Uterus (tissue), 4 donors: ENCODE measurements around the gene SUPT6H. TPM values are rescaled to one million over a fixed set of nuclear protein-coding genes. Genes with fewer than 3 reads are reported as not detected.
A peak's percentile ranks its signal among the peaks of the same experiment; 100 is the strongest.
"Not testable (repeated sequence)": the region's sequence is repeated elsewhere in the genome, so short reads cannot be mapped to it uniquely, and the experiment has no call there.

ENCODE experiments used
- DNase-seq, 2 donors: peaks; one replicate each; pipeline ENCODE4 v3.0.0-alpha.2; 2019 to 2020
- H3K27ac ChIP-seq, 2 donors: fragments of 200-600 bp; sonication (generic); 1 replicate in 1 of 2; 2 replicates in 1 of 2; pipeline ENCODE4 v1.5.1; 2016 to 2018
- H3K27me3 ChIP-seq, 2 donors: fragments of 200-600 bp; sonication (generic); one replicate each; pipeline ENCODE4 v1.5.1; 2018 to 2019; ENCODE audit warnings: control low read depth in 1 of 2
- H3K36me3 ChIP-seq, 2 donors: fragments of 200-600 bp; sonication (generic); one replicate each; pipeline ENCODE4 v1.5.1; 2019; ENCODE audit warnings: control low read depth in 1 of 2
- H3K4me1 ChIP-seq, 2 donors: fragments of 200-600 bp; sonication (generic); one replicate each; pipeline ENCODE4 v1.5.1; 2018 to 2019; ENCODE audit warnings: control low read depth in 1 of 2
- H3K4me3 ChIP-seq, 2 donors: fragments of 200-600 bp; sonication (generic); 1 replicate in 1 of 2; 2 replicates in 1 of 2; pipeline ENCODE4 v1.5.1; 2018 to 2019; ENCODE audit warnings: mild to moderate bottlenecking in 1 of 2
- H3K9me3 ChIP-seq, 2 donors: fragments of 200-600 bp; sonication (generic); one replicate each; pipeline ENCODE4 v1.5.1; 2019; ENCODE audit warnings: control low read depth in 1 of 2
- POLR2A ChIP-seq, 2 donors: fragments of 450-650 bp; IDR thresholded peaks; one replicate each; pipeline ENCODE4 v1.6.1; 2016; ENCODE audit warnings: antibody characterized with exemption in 2 of 2, mild to moderate bottlenecking in 1 of 2, moderate library complexity in 1 of 2
- intact Hi-C: fragments of 100-400 bp; cut with DNase I; formaldehyde crosslinking; loops from one replicate; pipeline ENCODE4 v1.15.1; 2023; ENCODE audit warnings: low total_unique reads
- total RNA-seq, 4 donors: library from RNA; depleted of rRNA in 3 of 4; stranded (reverse); fragments of >200 nt in 3 of 4; gene quantifications; one replicate each; pipeline versions ENCODE4 v1.1.0 to v1.2.4, GENCODE V29; 2014 to 2023
- TF ChIP-seq, protein P1 (sequence below), 4 experiments: fragments of 200-600 bp in 2 of 4; fragments of 450-650 bp in 2 of 4; sonication (generic) in 2 of 4; IDR thresholded peaks; one replicate each; pipeline ENCODE4 v1.5.1; 2016 to 2019; ENCODE audit warnings: antibody characterized with exemption in 4 of 4, mild to moderate bottlenecking in 2 of 4, moderate library complexity in 1 of 4
- donor health status: DM: yes; HTN: yes; CAD: no.

SUPT6H gene
- total RNA-seq, 4 donors from 2014 or later = 15.3 to 84.5 (median 47.5) TPM

GRCh38 chr17:28717578-28718332 is 55.8 kb downstream of the SUPT6H start, which contains the start of gene RAB34:
Gene RAB34 (minus strand): TSS chr17:28717868. CDS start chr17:28717266, 602 bp downstream.
- Histone ChIP-seq H3K4me1 (peaks cover 5 to 22% of the 10 kb centered on the region in 2 donors), H3K27ac (peak within 1 kb of the TSS; percentile 92 to 94), H3K9me3 (no peaks in the 10 kb centered on the region), H3K27me3 (no peaks in the 10 kb centered on the region), H3K36me3 (no peaks in the 10 kb centered on the region), H3K4me3 (peak within 1 kb of the TSS; percentile 84 to 97)
- intact Hi-C loops = no loop called here
- DNase-seq = peak; percentile 86 to 87
- peak in 1 of 2 donors; percentile 71 for TF ChIP-seq POLR2A (IDR thresholded peaks at IDR 0.05)
- TF ChIP-seq, protein P1, sequence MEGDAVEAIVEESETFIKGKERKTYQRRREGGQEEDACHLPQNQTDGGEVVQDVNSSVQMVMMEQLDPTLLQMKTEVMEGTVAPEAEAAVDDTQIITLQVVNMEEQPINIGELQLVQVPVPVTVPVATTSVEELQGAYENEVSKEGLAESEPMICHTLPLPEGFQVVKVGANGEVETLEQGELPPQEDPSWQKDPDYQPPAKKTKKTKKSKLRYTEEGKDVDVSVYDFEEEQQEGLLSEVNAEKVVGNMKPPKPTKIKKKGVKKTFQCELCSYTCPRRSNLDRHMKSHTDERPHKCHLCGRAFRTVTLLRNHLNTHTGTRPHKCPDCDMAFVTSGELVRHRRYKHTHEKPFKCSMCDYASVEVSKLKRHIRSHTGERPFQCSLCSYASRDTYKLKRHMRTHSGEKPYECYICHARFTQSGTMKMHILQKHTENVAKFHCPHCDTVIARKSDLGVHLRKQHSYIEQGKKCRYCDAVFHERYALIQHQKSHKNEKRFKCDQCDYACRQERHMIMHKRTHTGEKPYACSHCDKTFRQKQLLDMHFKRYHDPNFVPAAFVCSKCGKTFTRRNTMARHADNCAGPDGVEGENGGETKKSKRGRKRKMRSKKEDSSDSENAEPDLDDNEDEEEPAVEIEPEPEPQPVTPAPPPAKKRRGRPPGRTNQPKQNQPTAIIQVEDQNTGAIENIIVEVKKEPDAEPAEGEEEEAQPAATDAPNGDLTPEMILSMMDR (IDR thresholded peaks at IDR 0.05) = peak in 2 of 4 experiments; percentile 15 to 41

- peaks cover 5 to 22% of the 10 kb centered on the region in 2 donors for H3K4me1 ChIP-seq
- peak overlapping the region; percentile 92 to 94 for H3K27ac ChIP-seq
- H3K9me3 ChIP-seq = no peaks in the 10 kb centered on the region
- H3K27me3 ChIP-seq = no peaks in the 10 kb centered on the region
- intact Hi-C loops = no loop called here
- no peak for DNase-seq
- peak overlapping the region; percentile 84 to 97 for H3K4me3 ChIP-seq
- TF ChIP-seq, protein P1 (IDR thresholded peaks at IDR 0.05) = no peak
- no peak for TF ChIP-seq POLR2A (IDR thresholded peaks at IDR 0.05)
- no peaks in the 10 kb centered on the region for H3K36me3 ChIP-seq
Measured at GRCh38 chr17:28718333-28719020, 56.5 kb downstream of the SUPT6H start.

- intact Hi-C loops = no loop called here
- DNase-seq = no peak
- Histone ChIP-seq H3K27me3 (no peaks in the 10 kb centered on the region), H3K9me3 (no peaks in the 10 kb centered on the region), H3K4me3 (peak overlapping the region; percentile 84 to 97), H3K36me3 (no peaks in the 10 kb centered on the region), H3K4me1 (peaks cover 5 to 22% of the 10 kb centered on the region in 2 donors), H3K27ac (peak overlapping the region; percentile 92 to 94)
- TF ChIP-seq, protein P1 (IDR thresholded peaks at IDR 0.05) = no peak
- TF ChIP-seq POLR2A (IDR thresholded peaks at IDR 0.05) = no peak
Measured at GRCh38 chr17:28719021-28719433, 57.0 kb downstream of the SUPT6H start.

GRCh38 chr17:28720247-28720996 is 58.4 kb downstream of the SUPT6H start:
- DNase-seq = no peak
- intact Hi-C loops = no loop called here

DNA sequence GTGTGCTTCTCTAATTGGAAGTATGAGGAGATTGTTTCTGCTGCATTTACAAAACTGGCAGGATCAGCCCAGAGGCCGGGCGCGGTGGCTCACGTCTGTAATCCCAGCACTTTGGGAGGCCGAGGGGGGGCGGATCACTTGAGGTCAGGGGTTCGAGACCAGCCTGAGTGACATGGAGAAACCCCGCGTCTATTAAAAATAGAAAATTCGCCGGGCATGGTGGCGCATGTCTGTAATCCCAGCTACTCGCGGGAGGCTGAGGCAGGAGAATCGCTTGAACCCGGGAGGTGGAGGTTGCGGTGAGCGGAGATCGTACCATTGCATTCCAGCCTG is 59.0 kb downstream of the SUPT6H start:
- DNase-seq, H3K9me3 ChIP-seq, H3K36me3 ChIP-seq, intact Hi-C loops, H3K27me3 ChIP-seq: not testable (repeated sequence)
- Histone ChIP-seq H3K4me3 (peak overlapping the region; percentile 84 to 97), H3K27ac (peak overlapping the region; percentile 92 to 94), H3K4me1 (peaks cover 8 to 28% of the 10 kb centered on the region in 2 donors)

More at GRCh38 chr17:28720247-28720996, 58.4 kb downstream of the SUPT6H start:
- Histone ChIP-seq H3K4me1 (peaks cover 5 to 23% of the 10 kb centered on the region in 2 donors), H3K4me3 (peak overlapping the region; percentile 84 to 97), H3K27ac (peak overlapping the region; percentile 92 to 94), H3K9me3 (no peaks in the 10 kb centered on the region), H3K27me3 (no peaks in the 10 kb centered on the region), H3K36me3 (no peaks in the 10 kb centered on the region)
- TF ChIP-seq POLR2A (IDR thresholded peaks at IDR 0.05) = no peak
- TF ChIP-seq, protein P1 (IDR thresholded peaks at IDR 0.05) = no peak
